ENCODE results near the gene DUSP1. TPM values are rescaled to one million over a fixed set of nuclear protein-coding genes. Genes with fewer than 3 reads are reported as not detected.
A peak's percentile ranks its signal among the peaks of the same experiment; 100 is the strongest.

The DUSP1 gene
- total RNA-seq, 1 donor from 2014 or later: 382 TPM

GRCh38 chr5:172765766-172766286 is 5.2 kb downstream of the DUSP1 start:
- DNase-seq (no peak), ATAC-seq (peak; percentile 4)
- Histone ChIP-seq H3K36me3 (peaks cover 35% of the 10 kb centered on the region), H3K27me3 (no peaks in the 10 kb centered on the region), H3K9me3 (no peaks in the 10 kb centered on the region), H3K4me3 (peak overlapping the region; percentile 84), H3K27ac (peak overlapping the region; percentile 99), H3K4me1 (peaks cover 16% of the 10 kb centered on the region)
- intact Hi-C loops (cut with DNase I): loop anchor here (5.0 kb wide), 1 partner anchor 49 kb away; no protein-coding TSS in a partner anchor
- TF ChIP-seq, protein P1, sequence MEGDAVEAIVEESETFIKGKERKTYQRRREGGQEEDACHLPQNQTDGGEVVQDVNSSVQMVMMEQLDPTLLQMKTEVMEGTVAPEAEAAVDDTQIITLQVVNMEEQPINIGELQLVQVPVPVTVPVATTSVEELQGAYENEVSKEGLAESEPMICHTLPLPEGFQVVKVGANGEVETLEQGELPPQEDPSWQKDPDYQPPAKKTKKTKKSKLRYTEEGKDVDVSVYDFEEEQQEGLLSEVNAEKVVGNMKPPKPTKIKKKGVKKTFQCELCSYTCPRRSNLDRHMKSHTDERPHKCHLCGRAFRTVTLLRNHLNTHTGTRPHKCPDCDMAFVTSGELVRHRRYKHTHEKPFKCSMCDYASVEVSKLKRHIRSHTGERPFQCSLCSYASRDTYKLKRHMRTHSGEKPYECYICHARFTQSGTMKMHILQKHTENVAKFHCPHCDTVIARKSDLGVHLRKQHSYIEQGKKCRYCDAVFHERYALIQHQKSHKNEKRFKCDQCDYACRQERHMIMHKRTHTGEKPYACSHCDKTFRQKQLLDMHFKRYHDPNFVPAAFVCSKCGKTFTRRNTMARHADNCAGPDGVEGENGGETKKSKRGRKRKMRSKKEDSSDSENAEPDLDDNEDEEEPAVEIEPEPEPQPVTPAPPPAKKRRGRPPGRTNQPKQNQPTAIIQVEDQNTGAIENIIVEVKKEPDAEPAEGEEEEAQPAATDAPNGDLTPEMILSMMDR (IDR thresholded peaks at IDR 0.05): no peak

DNA sequence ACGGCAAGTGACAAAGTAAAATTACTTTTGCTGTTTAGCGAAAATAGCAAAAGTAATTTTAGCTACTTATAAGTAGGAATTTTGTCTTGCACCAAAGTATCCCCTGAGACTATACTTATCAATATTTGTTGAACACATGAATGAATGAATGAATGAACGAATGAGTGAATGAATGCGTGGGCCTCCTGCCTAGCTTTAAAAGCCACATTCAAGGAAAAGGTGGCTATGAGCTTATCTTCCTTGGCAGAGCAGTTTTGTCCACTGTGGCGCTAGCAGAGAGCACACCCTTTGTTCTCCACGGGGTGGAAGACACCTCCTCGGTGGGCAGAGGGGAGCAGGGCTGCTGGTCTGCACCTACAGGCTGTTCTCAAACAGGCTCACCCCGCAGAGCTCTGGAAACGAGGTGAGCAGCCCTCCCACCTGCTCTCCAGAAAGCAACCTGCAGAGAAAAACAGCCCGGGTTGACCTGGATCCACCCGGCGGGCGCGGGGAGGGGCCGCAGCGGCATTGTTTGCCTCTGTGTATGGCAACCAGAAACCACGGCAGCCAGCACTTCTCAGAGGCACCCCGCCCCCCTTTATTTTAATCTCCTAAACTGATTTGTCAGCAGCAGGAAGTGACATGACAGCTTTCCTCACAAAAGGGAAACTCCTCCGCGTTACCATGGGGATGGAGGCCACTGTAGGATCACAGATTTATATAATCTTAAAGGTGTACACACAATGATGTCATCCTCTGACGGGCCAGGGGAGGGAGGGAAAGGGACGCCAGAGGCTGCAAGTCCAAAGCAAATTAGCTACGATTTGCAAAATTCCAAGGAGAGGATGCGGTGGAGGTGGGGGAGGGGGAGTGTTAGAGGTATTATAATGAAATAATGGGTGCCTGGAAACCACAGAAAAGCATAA is 5.9 kb downstream of the DUSP1 start:
- intact Hi-C loops (cut with DNase I): loop anchor here (5.0 kb wide), 1 partner anchor 48 kb away; no protein-coding TSS in a partner anchor

DNA sequence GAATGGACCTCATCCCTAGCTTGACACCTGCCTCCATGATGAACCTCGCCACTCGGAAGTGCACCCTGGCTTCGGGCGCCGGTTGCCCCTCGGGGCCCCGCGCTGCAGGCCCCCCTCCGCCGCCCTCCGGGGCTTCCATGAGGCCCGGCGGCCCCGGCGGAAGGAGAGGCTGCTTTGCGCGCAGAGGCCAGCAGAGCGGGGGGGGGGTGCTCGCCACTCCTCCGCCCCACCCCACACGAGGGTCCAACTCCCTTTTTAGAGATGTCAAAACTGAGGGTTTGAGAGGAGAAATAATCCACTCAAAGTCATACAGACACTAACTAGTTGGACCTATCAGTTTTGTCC is 7.9 kb downstream of the DUSP1 start:
- Histone ChIP-seq H3K27ac (no peak overlapping the region), H3K4me1 (peaks cover 16% of the 10 kb centered on the region), H3K4me3 (no peak overlapping the region), H3K27me3 (no peaks in the 10 kb centered on the region), H3K9me3 (no peaks in the 10 kb centered on the region), H3K36me3 (peaks cover 15% of the 10 kb centered on the region)
- TF ChIP-seq, protein P1 (IDR thresholded peaks at IDR 0.05): no peak
- ATAC-seq (no peak), DNase-seq (peak; percentile 55)
- intact Hi-C loops (cut with DNase I): no loop called here

More for the DNA sequence above, 5.9 kb downstream of the DUSP1 start:
- H3K9me3 ChIP-seq: no peaks in the 10 kb centered on the region
- peak overlapping the region; percentile 99 for H3K27ac ChIP-seq
- peak; percentile 82 for ATAC-seq
- peaks cover 35% of the 10 kb centered on the region for H3K36me3 ChIP-seq
- peaks cover 16% of the 10 kb centered on the region for H3K4me1 ChIP-seq
- TF ChIP-seq, protein P1 (IDR thresholded peaks at IDR 0.05): no peak
- H3K4me3 ChIP-seq: peak overlapping the region; percentile 84
- peak; percentile 96 for DNase-seq
- no peaks in the 10 kb centered on the region for H3K27me3 ChIP-seq

DNA sequence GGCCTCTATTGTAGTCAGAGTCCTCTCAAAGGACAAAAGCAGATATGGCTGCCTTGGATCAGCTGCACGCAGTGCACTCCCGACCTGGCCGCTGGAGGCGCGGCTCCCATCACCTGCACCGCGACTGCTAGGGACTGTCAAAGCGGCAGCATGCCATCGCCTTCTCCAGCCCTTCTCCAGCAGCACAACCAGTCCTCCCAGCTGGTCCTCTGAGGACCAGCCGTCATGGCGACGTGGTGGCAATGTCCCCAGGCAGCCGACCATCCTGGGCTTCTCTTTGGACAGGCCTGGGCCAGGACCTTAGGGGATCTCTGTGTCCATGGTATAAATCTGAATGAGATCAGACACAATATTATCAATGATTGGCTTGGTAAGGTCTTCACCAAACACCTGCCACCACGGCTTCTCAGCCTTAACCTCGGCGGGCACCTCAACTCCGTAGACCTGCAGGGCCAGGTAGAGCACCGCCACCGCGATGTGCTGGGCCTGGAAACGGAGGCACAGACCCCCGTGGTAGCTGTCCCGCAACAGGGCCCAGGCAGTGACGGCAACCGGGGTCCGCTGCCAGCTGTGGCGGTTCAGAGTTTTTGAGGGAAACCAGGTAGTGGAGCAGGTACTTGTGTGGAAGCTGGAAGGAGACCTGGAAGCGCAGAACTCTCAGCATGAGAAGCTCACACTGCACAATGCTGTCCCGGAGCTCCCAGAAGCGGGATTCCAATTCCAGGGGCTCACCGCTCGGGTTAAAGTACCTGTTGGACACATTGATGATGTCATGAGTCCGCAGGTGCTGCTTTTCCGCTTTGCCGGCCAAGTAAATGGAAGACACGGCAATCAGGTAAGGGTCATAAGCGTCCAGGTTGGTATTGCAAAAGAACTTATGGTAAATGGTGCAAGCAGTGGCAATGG is 8.5 kb downstream of the DUSP1 start:
- intact Hi-C loops (cut with DNase I): no loop called here
- ATAC-seq (no peak), DNase-seq (no peak)
- no peak overlapping the region for H3K4me3 ChIP-seq
- peaks cover 16% of the 10 kb centered on the region for H3K4me1 ChIP-seq
- H3K27me3 ChIP-seq: no peaks in the 10 kb centered on the region
- TF ChIP-seq, protein P1 (IDR thresholded peaks at IDR 0.05): no peak
- H3K9me3 ChIP-seq: no peaks in the 10 kb centered on the region
- H3K36me3 ChIP-seq: peaks cover 8% of the 10 kb centered on the region
- no peak overlapping the region for H3K27ac ChIP-seq

DNA sequence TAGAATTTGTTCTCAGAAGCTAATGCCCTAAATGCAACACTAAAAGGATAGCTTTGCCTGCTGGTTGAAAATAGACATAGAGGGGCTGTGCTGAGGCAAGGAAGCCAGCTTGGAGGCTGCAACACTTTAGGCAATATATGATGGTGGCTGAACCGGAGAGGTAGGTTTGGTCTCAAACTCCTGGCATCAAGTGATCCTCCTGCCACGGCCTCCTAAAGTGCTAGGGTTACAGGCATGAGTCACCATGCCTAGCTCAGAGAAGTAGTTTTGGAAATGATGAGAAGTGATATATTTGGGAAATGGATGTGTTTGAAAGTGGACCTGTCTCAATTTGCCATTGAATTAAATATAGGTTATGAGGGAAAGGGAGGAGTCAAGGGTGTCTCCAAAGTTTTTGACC is 10.0 kb downstream of the DUSP1 start:
- no peaks in the 10 kb centered on the region for H3K36me3 ChIP-seq
- ATAC-seq: no peak
- TF ChIP-seq, protein P1 (IDR thresholded peaks at IDR 0.05): no peak
- no peaks in the 10 kb centered on the region for H3K27me3 ChIP-seq
- H3K9me3 ChIP-seq: no peaks in the 10 kb centered on the region
- no peak overlapping the region for H3K4me3 ChIP-seq
- H3K27ac ChIP-seq: no peak overlapping the region
- no peak for DNase-seq
- peaks cover 14% of the 10 kb centered on the region for H3K4me1 ChIP-seq
- intact Hi-C loops (cut with DNase I): no loop called here
